ENCODE measurements around the gene EDC3. TPM values are rescaled to one million over a fixed set of nuclear protein-coding genes. Genes with fewer than 3 reads are reported as not detected.

EDC3 gene
- total RNA-seq, 2 donors from 2014 or later, result 11.5 to 16.2 TPM

GRCh38 chr15:74683758-74684157 is 12.1 kb downstream of the EDC3 start:
- Histone ChIP-seq H3K9me3 (no peaks in the 10 kb centered on the region), H3K27ac (no peak overlapping the region), H3K36me3 (peaks cover 17% of the 10 kb centered on the region), H3K4me1 (ENCODE audit: control insufficient read depth in 1 of 2, low read depth in 2 of 2) (no peaks in the 10 kb centered on the region), H3K27me3 (replicated peaks; ENCODE audit: insufficient read depth) (no peaks in the 10 kb centered on the region), H3K4me3 (no peak overlapping the region)
- DNase-seq (ENCODE audit: low spot score) (no peak), ATAC-seq (ENCODE audit: insufficient number of reproducible peaks, low FRiP score, low read depth) (no peak)
- no peak for TF ChIP-seq CTCF (IDR thresholded peaks at IDR 0.05)

- no peaks in the 10 kb centered on the region for H3K9me3 ChIP-seq
- DNase-seq (ENCODE audit: low spot score) (no peak), ATAC-seq (ENCODE audit: insufficient number of reproducible peaks, low FRiP score, low read depth) (no peak)
- peaks cover 17% of the 10 kb centered on the region for H3K36me3 ChIP-seq
- no peak overlapping the region for H3K27ac ChIP-seq
- H3K4me3 ChIP-seq, result no peak overlapping the region
- no peak for TF ChIP-seq CTCF (IDR thresholded peaks at IDR 0.05)
- no peaks in the 10 kb centered on the region for H3K4me1 ChIP-seq (ENCODE audit: control insufficient read depth in 1 of 2, low read depth in 2 of 2)
- no peaks in the 10 kb centered on the region for H3K27me3 ChIP-seq (replicated peaks; ENCODE audit: insufficient read depth)
These were observed 12.9 kb downstream of the EDC3 start for GRCh38 chr15:74682954-74683353.

GRCh38 chr15:74680456-74680855 is 15.4 kb downstream of the EDC3 start:
- DNase-seq (ENCODE audit: low spot score), result no peak
- no peaks in the 10 kb centered on the region for H3K27me3 ChIP-seq (replicated peaks; ENCODE audit: insufficient read depth)
- ATAC-seq (ENCODE audit: insufficient number of reproducible peaks, low FRiP score, low read depth), result no peak
- H3K4me1 ChIP-seq (ENCODE audit: control insufficient read depth in 1 of 2, low read depth in 2 of 2), result no peaks in the 10 kb centered on the region
- no peaks in the 10 kb centered on the region for H3K9me3 ChIP-seq
- no peak overlapping the region for H3K4me3 ChIP-seq
- H3K27ac ChIP-seq, result no peak overlapping the region
- peaks cover 10% of the 10 kb centered on the region for H3K36me3 ChIP-seq
- no peak for TF ChIP-seq CTCF (IDR thresholded peaks at IDR 0.05)

GRCh38 chr15:74676801-74677200 is 19.0 kb downstream of the EDC3 start:
- DNase-seq (ENCODE audit: low spot score) (no peak), ATAC-seq (ENCODE audit: insufficient number of reproducible peaks, low FRiP score, low read depth) (no peak)
- no peaks in the 10 kb centered on the region for H3K4me1 ChIP-seq (ENCODE audit: control insufficient read depth in 1 of 2, low read depth in 2 of 2)
- peaks cover 14% of the 10 kb centered on the region for H3K36me3 ChIP-seq
- TF ChIP-seq CTCF (IDR thresholded peaks at IDR 0.05), result no peak
- no peak overlapping the region for H3K4me3 ChIP-seq
- H3K27ac ChIP-seq, result no peak overlapping the region
- no peaks in the 10 kb centered on the region for H3K27me3 ChIP-seq (replicated peaks; ENCODE audit: insufficient read depth)
- no peaks in the 10 kb centered on the region for H3K9me3 ChIP-seq

GRCh38 chr15:74674161-74674560 is 21.7 kb downstream of the EDC3 start:
- H3K27ac ChIP-seq, result no peak overlapping the region
- no peak overlapping the region for H3K4me3 ChIP-seq
- ATAC-seq (ENCODE audit: insufficient number of reproducible peaks, low FRiP score, low read depth), result no peak
- no peak for DNase-seq (ENCODE audit: low spot score)
- peaks cover 23% of the 10 kb centered on the region for H3K36me3 ChIP-seq
- no peak for TF ChIP-seq CTCF (IDR thresholded peaks at IDR 0.05)
- H3K4me1 ChIP-seq (ENCODE audit: control insufficient read depth in 1 of 2, low read depth in 2 of 2), result no peaks in the 10 kb centered on the region
- no peaks in the 10 kb centered on the region for H3K27me3 ChIP-seq (replicated peaks; ENCODE audit: insufficient read depth)
- H3K9me3 ChIP-seq, result no peaks in the 10 kb centered on the region
